Hepatic stellate cell (primary cell): ENCODE results near the gene TSR3.
A peak's percentile ranks its signal among the peaks of the same experiment; 100 is the strongest.
"Not testable (repeated sequence)": the region's sequence is repeated elsewhere in the genome, so short reads cannot be mapped to it uniquely, and the experiment has no call there.

Experiments used
- DNase-seq: peaks from one replicate; pipeline ENCODE4 v3.0.0; 2011; ENCODE audit warnings: low spot score

TSR3 gene

GRCh38 chr16:1337486-1337885 is 14.2 kb downstream of the TSR3 start:
- no peak for DNase-seq

DNA sequence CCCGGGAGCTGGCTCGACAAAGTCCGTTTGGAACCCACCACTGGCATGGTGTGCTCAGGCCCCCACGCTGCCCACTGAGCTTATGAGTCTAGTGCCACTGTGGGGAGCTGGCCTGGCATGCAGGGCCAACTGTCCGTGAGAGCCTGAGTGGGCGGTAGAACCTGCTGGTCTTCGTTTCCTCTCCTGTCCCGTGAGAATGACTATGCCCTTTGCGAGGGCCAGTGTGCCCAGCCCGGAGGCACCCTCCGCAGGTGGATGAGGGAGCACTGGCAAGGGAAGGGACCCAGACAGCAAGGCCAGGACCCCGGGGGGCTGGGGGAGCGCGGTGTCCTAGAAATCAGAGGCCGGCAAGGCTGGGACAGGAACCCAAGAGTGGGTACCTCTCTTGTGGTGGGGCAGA is 15.1 kb downstream of the TSR3 start:
- no peak for DNase-seq

DNA sequence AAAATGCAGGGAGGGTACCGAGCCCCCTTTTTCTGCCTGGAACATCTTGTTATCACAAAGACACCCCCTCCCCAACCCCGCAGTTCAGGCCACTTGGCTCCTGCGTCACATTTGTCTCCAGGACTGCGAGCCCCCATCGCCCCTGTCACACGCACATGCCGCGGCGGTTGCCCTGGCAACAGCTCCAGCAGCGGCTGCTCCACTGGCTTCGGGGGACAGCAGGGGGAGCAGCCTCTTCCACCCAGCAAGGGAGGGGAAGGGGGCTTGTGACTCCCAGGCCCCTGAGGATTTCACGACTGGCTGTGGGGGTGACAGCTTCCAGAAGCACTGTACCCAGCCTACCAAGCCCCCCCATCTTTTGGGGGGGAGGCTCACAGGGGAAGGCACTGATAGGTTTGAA is 15.7 kb downstream of the TSR3 start:
- no peak for DNase-seq

DNA sequence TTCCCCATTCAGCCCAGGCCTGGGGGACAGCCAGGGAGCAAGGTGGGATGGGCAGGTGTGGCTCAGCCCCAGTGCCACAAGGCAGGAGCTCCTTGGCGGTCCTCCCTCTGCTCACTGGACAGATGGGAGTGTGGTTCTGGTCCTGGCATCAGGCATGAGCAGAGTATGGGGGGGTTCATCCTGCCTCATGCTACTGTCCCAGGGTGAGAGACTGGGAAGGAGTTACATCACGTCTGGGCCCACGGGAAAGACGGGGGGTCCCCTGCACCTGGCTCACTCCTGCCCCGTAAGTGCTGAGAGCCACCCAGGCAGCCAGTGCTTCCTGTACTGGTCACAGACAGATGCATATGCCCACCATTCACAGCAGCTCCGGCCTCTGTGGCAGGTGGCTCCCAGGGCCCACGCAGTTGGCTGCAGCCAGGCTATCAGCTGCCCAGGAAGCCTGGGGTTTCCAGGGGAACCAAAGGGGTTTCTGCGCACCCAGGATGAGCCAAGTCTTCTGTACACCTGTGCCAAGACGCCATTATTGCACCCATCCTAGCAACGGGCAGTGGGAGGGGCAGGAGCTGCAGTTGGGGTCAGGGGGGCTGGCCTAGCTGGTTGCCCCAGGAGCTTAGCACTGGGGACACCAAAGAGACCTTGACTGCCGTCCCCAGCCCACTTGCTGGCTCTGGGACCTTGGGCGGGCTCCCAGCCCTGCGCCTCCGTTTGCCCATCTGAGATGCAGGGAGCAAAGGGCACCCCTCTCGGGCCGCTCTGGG is 16.3 kb downstream of the TSR3 start:
- DNase-seq: no peak

DNA sequence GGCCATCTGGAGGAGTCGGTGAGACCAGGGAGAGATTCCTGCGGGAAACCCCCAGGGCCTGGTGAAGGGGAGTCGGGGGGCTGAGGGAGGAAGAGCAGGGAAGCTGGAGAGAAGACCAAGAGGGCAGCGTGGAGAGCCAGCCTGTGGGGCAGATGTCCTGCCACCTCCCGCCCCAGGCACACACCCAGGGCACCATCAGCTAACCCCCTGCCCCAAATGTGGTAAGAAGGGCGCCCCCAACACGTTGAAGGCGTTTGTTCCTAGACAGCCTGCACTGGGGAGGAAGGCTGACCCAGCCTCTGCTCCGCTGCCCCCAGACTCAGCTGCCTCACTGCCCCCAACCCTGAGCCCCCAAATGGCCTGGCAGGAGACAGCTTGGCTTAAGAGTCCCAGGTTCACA is 16.9 kb downstream of the TSR3 start:
- DNase-seq: no peak

GRCh38 chr16:1333854-1334700 is 17.6 kb downstream of the TSR3 start:
- no peak for DNase-seq

- DNase-seq: peak; percentile 57
Measured at GRCh38 chr16:1333149-1333812, 18.4 kb downstream of the TSR3 start, which contains the start of gene BAIAP3. TSS of gene BAIAP3 (plus strand) at chr16:1333645. CDS start at chr16:1338550, 4,905 bp downstream.

- DNase-seq: no peak
Measured at GRCh38 chr16:1332618-1333148, 19.0 kb downstream of the TSR3 start.

- DNase-seq: peak; percentile 89
Measured at GRCh38 chr16:1331712-1332617, 19.7 kb downstream of the TSR3 start.

- no peak for DNase-seq
Measured at GRCh38 chr16:1330931-1331711, 20.6 kb downstream of the TSR3 start.

- DNase-seq: no peak
Measured at GRCh38 chr16:1330260-1330914, 21.3 kb downstream of the TSR3 start.

DNA sequence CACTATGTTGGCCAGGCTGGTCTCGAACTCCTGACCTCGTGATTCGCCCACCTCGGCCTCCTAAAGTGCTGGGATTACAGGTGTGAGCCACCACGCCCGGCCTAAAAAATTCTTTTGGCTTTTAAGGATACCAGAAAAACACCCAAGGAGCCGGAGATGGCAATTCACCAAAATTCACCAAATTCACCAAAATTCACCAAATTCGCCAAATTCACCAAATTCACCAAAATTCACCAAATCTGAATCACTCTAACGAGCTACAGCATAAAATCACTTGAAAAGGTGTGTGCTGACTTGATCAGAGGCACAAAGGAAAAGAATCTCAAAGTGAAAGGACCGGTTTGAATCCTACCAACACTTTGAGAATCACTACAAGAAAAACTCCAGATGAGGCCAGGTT is 22.7 kb downstream of the TSR3 start:
- DNase-seq: not testable (repeated sequence)

GRCh38 chr16:1328136-1328535 is 23.5 kb downstream of the TSR3 start:
- not testable (repeated sequence) for DNase-seq

GRCh38 chr16:1327619-1327947 is 24.1 kb downstream of the TSR3 start:
- DNase-seq: no peak

DNA sequence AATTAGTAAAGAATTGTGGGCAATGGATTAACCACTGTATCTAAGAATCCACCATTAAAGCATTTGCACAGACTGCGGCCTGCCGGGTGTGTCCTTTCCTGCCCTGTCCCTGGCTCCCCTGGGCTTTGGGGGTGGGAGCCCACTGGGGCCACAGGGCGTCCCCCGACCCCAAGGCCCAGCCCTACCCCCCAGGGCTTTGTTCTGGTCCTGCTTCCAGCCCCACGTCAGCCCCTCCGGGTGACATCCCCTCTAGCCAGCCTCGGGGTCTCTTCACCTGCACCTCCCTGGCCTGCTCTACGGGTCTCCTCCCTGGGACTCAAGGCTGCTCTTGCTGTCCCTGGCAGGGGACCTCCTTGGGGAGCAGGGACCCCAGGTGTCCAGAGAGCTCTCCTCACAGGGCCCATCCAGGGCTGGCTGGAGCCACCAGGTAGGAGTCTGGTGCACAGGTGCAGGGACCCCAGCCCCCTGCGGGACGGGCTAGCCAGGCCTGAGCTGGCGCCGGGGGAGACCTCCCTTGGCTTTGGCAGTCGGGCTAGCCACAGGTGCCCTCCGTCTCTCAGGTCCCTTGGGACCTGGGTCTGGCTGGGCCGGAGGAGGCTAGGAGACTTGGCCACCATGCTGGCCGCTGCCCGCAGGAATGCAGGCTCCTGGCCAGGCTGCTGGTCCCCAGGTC is 24.6 kb downstream of the TSR3 start:
- no peak for DNase-seq

- DNase-seq: no peak
Measured at GRCh38 chr16:1326391-1326790, 25.3 kb downstream of the TSR3 start.

GRCh38 chr16:1325673-1326371 is 25.9 kb downstream of the TSR3 start:
- no peak for DNase-seq

DNA sequence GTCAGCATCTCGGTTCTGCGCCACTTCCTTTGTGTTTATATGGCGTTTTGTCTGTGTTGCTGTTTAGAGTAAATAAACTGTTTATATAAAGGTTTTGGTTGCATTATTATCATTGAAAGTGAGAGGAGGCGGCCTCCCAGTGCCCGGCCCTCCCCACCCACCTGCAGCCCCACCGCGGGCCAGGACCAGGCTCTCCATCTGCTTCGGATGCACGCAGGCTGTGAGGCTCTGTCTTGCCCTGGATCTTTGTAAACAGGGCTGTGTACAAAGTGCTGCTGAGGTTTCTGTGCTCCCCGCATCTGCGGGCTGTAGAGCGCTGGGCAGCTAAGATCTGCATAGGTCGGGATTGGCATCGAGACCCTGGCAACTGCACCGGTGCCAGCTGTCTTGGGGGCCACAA is 26.4 kb downstream of the TSR3 start:
- DNase-seq: no peak

- no peak for DNase-seq
Measured at GRCh38 chr16:1324286-1324826, 27.3 kb downstream of the TSR3 start.
